Pons (tissue), 1 donor: ENCODE data around the gene MAP2K7.
"Not testable (repeated sequence)": the region's sequence is repeated elsewhere in the genome, so short reads cannot be mapped to it uniquely, and the experiment has no call there.

Source experiments
- DNase-seq: peaks from one replicate; pipeline ENCODE4 v3.0.0-alpha.2; 2016; ENCODE audit warnings: low spot score

MAP2K7 gene

DNA sequence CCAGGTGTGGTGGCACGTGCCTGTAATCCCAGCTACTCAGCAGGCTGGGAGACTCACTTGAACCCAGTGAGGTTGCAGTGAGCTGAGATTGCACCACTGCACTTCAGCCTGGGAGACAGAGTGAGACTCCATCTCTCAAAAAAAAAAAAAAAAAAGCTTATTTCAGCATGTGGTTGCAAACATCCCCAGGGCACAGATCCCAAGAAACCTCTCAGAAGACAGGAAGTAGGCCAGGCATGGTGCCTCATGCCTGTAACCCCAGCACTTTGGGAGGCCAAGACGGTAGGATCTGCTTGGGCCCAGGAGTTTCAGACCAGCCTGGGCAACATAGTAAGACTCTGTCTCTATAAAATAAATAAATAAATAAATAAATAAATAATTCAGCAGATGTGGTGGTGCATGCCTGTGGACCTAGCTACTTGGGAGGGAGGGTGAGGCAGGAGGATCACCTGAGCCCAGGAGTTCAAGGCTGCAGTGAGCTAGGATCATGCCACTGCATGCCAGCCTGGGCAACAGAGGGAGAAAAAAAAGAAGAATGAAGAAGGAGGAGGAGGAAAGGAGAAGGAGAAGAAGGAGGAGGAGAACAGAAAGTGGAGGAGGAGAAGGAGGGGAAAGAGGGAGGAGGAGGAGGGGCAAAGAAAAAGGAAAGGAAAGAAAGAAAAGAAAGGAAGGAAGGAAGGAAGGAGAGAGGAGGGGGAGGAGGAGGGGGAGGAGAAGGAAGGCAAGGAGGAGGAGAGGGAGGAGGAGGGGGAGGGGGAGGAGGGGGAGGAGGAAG, 19.7 kb upstream of the MAP2K7 start:
- DNase-seq, result no peak

DNA sequence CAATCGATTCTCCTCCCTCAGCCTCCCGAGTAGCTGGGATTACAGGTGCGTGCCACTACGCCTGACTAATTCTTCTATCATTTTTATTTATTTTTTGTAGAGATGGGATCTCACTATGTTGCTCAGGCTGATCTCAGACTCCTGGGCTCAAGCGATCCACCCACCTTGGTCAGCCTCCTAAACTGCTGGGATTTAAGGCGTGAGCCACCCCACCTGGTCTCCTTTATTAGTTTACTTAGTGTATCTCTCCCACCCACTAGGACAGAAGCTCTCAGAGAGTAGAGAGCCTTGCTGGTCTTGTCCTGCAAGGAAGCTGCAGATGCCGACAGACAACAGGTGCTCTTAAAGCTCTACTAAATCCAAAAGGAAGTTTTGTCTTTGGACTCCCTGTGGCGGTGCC, 17.9 kb upstream of the MAP2K7 start:
- DNase-seq, result no peak

- DNase-seq, result no peak
Measured at GRCh38 chr19:7887408-7888144, 16.1 kb upstream of the MAP2K7 start.

DNA sequence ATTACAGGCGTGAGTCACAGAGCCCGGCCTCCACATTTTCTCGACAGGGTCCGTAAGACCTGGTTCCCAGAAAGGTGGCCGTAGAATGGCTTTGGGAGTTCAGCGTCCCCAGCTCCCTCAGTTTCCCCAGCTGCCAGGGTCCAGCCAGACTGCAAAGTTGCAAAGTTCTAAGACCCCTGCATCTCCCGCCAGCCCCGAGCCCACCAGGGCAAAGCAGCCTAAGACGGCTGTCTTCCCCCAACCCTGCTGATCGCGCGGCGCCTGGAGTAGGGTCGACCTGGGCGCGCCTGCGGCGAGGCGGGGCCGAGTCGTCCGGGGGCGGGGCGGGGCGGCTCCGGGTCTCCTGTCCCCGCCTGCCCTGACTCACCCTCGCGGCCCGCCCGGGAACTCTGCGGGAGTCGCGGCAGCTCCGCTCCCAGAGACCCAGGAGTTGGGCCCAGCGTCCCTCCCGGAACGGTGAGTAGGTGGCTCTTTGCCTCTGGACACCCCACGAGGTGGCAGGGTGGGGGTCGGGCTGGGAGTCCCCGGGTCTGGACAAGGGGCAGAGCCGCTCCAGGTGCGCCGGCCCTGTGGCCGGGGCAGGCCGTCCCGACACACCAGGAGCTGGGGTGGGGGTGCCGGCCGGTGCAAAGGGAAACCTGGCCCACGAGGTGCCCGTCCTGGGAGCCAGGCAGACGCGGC, 15.4 kb upstream of the MAP2K7 start, which contains the start of gene LRRC8E:
LRRC8E (plus strand) TSS at position 366 of the 681 bp plus-strand sequence. CDS start 7,094 bp downstream, outside the sequence.
- no peak for DNase-seq

GRCh38 chr19:7888826-7889217, 14.9 kb upstream of the MAP2K7 start:
- no peak for DNase-seq

GRCh38 chr19:7893362-7894101, 10.1 kb upstream of the MAP2K7 start:
- DNase-seq, result not testable (repeated sequence)

DNA sequence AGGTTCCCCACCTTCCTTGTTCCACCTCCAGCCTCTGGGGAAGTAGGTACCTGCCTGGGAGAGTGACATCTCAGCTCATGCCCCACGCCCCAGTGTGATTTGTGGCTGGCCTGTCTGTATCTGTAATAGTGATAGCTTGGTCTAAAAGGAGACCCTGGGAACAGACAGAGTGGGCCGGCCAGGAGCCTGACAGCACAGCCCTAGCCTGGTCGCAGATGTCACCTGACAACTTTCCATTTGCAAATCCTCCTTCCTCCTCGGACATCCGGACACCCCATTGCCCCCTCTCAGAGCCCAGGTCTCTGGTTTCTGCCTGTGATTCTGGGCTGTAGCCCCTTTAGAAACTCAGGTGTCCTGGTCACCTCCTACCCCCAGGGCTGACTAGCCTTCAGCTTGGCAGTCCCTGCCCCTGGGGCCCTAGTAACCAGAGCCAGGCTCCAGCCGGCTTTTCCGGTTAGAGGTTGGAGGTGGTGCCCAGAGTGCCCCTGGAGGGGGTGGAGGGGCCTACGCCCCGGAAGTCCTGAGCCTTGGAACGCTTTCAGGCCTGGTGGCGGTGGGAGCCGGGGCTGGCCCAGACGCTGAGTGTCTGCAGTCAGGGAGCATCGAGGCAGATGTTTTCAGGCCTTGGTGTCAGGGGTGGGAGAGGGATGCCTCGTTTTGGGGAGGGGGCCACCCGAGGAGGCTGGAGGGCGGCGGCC, 8.9 kb upstream of the MAP2K7 start:
- no peak for DNase-seq

DNA sequence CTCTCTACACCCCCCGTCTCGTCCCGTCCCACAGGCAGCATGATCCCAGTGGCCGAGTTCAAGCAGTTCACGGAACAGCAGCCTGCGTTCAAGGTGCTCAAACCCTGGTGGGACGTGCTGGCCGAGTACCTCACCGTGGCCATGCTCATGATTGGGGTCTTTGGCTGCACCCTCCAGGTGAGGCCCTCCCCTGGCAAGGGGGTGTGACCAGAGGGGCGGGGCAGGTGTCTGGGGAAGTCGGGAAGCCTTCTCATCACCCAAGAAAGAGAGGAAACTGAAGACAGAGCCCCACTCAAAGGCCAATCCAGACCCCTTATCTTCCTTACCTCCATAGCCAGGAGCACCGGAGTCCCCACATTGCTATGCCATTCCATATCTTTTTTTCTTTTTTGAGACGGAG, 8.1 kb upstream of the MAP2K7 start:
- no peak for DNase-seq

- DNase-seq, result no peak
Measured at GRCh38 chr19:7897292-7897691, 6.4 kb upstream of the MAP2K7 start.

DNA sequence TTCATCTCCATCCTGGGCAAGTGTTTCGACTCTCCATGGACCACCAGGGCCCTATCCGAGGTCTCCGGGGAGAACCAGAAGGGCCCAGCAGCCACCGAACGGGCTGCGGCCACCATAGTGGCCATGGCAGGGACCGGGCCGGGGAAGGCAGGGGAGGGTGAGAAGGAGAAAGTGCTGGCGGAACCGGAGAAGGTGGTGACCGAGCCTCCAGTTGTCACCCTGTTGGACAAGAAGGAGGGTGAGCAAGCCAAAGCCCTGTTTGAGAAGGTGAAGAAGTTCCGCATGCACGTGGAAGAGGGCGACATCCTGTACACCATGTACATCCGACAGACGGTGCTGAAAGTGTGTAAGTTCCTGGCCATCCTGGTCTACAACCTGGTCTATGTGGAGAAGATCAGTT, 4.7 kb upstream of the MAP2K7 start:
- no peak for DNase-seq

DNA sequence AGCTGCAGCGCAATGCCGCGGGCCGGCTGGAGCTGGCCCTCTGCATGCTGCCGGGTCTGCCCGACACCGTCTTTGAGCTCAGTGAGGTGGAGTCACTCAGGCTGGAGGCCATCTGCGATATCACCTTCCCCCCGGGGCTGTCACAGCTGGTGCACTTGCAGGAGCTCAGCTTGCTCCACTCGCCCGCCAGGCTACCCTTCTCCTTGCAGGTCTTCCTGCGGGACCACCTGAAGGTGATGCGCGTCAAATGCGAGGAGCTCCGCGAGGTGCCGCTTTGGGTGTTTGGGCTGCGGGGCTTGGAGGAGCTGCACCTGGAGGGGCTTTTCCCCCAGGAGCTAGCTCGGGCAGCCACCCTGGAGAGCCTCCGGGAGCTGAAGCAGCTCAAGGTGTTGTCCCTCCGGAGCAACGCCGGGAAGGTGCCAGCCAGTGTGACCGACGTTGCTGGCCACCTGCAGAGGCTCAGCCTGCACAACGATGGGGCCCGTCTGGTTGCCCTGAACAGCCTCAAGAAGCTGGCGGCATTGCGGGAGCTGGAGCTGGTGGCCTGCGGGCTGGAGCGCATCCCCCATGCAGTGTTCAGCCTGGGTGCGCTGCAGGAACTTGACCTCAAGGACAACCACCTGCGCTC, 3.8 kb upstream of the MAP2K7 start:
- DNase-seq, result no peak

DNA sequence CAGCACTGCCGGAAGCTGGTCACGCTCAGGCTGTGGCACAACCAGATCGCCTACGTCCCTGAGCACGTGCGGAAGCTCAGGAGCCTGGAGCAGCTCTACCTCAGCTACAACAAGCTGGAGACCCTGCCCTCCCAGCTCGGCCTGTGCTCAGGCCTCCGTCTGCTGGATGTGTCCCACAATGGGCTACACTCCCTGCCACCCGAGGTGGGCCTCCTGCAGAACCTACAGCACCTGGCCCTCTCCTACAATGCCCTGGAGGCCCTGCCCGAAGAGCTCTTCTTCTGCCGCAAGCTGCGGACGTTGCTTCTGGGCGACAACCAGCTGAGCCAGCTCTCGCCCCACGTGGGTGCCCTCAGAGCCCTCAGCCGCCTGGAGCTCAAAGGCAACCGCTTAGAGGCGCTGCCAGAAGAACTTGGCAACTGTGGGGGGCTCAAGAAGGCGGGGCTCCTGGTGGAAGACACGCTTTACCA, 3.2 kb upstream of the MAP2K7 start:
- no peak for DNase-seq

DNA sequence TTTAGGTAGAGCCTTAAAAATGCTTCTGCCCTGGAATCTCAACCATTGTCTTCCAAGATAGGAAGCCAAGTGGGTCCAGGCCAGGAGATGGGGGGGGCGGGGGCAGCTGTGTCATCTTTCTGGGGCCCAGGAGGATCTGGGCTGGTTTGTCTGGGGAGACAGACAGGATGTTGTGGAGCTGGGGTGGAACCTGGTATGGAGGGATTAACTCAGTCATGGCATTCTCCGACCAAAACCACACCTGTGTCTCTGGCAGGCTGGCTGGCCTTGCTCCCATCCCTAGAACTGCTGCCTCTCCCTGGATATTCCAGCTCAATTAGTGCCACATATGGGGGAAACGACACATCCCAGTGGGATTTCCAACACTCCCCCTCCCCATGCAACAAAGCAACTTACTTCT, 2.7 kb upstream of the MAP2K7 start:
- DNase-seq, result no peak

- DNase-seq, result no peak
Measured at GRCh38 chr19:7901337-7901736, 2.3 kb upstream of the MAP2K7 start.

GRCh38 chr19:7902796-7903243, 857 bp upstream of the MAP2K7 start:
- no peak for DNase-seq

DNA sequence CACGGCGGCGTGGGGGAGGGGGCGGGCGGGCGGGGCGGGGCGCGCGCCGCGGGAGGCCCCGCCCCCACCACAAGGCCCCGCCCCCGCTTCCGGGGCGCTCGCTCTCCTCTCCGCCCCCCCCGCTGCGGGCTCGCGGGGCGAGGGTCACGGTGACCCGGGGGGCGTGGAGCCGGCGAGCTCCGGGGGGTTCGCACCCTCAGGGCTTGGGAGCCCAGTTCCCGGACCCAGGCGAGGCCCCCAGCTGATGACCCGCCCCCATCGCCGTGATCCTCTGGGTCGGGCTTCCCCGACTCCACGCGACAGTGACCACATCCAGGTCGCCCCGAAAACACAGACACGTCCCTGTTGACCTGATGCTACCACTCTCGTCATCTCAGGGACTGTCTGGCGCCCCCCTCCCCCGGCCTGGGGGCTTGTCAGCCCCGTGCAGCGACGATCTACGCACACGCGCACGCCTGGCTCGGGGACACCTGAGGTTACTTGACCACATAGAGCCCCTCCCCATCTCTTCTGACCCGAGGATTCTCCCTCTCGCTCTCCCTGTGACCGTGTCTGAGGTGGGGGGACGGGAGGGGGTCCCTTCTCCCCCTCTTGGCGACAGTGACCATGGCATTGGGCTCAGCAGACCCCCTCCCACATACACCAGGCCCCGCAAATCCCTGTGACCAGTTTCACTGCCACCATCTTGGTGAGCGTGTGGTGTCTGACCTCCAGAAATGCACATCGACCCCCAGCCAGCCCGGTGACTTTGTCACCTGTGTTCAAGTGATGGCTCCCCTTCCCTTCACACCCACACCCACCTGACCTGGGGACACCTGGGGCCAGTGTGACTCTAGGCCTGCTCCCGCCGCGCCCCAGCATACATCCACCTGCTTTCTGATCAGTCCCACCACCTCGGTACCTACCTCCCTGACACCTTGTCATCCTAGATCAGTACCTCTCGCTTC, 670 bp downstream of the MAP2K7 start:
- DNase-seq, result no peak

DNA sequence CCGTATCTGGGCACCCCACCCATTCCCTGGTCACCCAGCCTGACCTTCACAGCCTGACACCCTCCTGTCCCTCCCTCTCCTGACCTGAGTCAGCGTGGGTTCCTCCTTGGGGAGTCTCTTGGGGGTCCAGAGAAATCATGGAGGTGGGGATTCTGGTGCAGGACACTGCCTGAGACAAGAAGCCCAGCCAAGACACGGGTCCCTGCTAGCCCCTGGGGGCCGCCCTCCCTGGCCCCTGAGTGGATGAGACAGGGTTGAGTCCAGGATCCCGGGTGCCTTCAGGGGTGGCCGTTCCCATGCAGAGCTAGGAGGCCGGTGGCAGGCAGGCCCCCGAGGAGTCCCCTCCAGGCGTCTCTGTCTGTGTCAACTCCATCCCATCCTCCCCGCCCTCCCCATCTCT, 1.6 kb downstream of the MAP2K7 start:
- DNase-seq, result no peak

GRCh38 chr19:7905859-7906258, 2.2 kb downstream of the MAP2K7 start:
- DNase-seq, result no peak

DNA sequence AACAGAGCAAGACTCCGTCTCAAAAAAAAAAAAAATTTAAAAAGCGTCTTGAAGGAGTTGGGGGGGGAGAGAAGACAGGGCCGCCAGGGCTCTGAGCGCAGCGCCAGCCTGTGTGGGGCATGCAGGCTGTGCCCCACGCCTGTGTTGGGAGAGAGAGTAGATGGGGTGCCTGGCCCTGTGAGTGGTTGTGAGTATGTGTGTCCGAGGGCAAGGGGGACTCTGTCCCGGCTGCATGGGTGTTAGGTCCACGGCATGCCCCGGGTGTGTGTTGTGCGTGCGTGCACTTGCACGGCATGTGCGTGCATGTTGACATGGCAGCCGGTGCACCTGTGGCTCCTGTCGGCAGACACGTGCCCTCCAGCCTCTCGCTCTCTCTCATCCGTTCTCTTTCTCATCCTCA, 3.4 kb downstream of the MAP2K7 start:
- DNase-seq, result no peak

DNA sequence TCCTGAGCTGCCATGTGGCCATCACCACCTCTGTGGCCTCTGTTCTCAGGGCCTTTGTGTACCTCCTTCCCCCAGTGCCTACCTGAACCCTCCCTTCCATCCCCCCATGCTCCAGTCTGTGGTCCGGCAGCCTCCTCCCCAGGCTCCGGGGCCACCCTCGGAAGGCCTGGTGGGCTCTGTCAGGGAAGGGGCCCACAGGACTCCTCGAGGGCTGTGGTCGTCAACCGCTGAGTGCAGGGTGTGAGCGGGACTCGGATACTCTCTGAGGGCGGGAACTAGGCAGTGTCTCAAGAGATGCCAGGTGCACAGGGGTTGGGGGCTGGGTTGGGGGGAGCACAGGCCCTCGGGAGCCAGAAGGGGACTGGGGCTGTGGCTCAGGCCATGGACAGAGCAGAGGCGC, 3.9 kb downstream of the MAP2K7 start:
- DNase-seq, result no peak
